GM21737 (cell line): ENCODE results near the gene MYOCD.

Source experiments
- ATAC-seq: cut with Tn5 transposase; IDR thresholded peaks from one replicate; pipeline ENCODE4 v1.9.1; 2021; ENCODE audit warnings: mild to moderate bottlenecking, moderate library complexity; ENCODE audit not compliant: unreplicated experiment

MYOCD gene

GRCh38 chr17:12744786-12745185 lies 79.1 kb downstream of the MYOCD start:
- ATAC-seq, result no peak

GRCh38 chr17:12745486-12745885 lies 79.8 kb downstream of the MYOCD start:
- no peak for ATAC-seq

GRCh38 chr17:12756786-12757185 lies 91.1 kb downstream of the MYOCD start:
- no peak for ATAC-seq

- ATAC-seq, result no peak
Observed at GRCh38 chr17:12759090-12759489, 93.4 kb downstream of the MYOCD start.

GRCh38 chr17:12765548-12765947 lies 99.9 kb downstream of the MYOCD start:
- no peak for ATAC-seq

GRCh38 chr17:12768255-12768654 lies 102.6 kb downstream of the MYOCD start:
- no peak for ATAC-seq

GRCh38 chr17:12769981-12770380 lies 104.3 kb downstream of the MYOCD start:
- no peak for ATAC-seq

- ATAC-seq, result no peak
Observed at GRCh38 chr17:12773153-12773552, 107.5 kb downstream of the MYOCD start.

GRCh38 chr17:12789075-12789480 lies 123.4 kb downstream of the MYOCD start:
- ATAC-seq, result peak; percentile 82

- ATAC-seq, result peak; percentile 57
Observed at GRCh38 chr17:12789481-12790248, 124.0 kb downstream of the MYOCD start, which contains the start of gene ARHGAP44. TSS of gene ARHGAP44 (plus strand) at chr17:12789498. CDS start at chr17:12789839, 341 bp downstream.

- no peak for ATAC-seq
Observed at GRCh38 chr17:12790249-12791106, 124.8 kb downstream of the MYOCD start.

- no peak for ATAC-seq
Observed at GRCh38 chr17:12794919-12795532, 129.3 kb downstream of the MYOCD start.

GRCh38 chr17:12800855-12801365 lies 135.2 kb downstream of the MYOCD start:
- ATAC-seq, result no peak

- ATAC-seq, result no peak
Observed at GRCh38 chr17:12806630-12807029, 140.9 kb downstream of the MYOCD start.

GRCh38 chr17:12808723-12809122 lies 143.0 kb downstream of the MYOCD start:
- ATAC-seq, result no peak

- no peak for ATAC-seq
Observed at GRCh38 chr17:12812877-12813276, 147.2 kb downstream of the MYOCD start.

- no peak for ATAC-seq
Observed at GRCh38 chr17:12813664-12814063, 148.0 kb downstream of the MYOCD start.

GRCh38 chr17:12814718-12815117 lies 149.0 kb downstream of the MYOCD start:
- ATAC-seq, result no peak

GRCh38 chr17:12815642-12816141 lies 150.0 kb downstream of the MYOCD start:
- peak; percentile 98 for ATAC-seq
